Ectodermal cell (in vitro differentiated cells): ENCODE measurements around the gene PGF.

Source experiments
- H3K27ac ChIP-seq: 2 replicates; pipeline ENCODE4 v1.7.0; 2013; ENCODE audit warnings: mild to moderate bottlenecking, low read depth, low read length; ENCODE audit not compliant: insufficient read depth, poor library complexity, severe bottlenecking
- H3K27me3 ChIP-seq: 2 replicates; pipeline ENCODE4 v1.7.0; 2013; ENCODE audit warnings: mild to moderate bottlenecking, low read length; ENCODE audit not compliant: insufficient read depth, control insufficient read depth, poor library complexity, severe bottlenecking
- H3K36me3 ChIP-seq: one replicate; pipeline ENCODE4 v1.7.0; 2013; ENCODE audit warnings: low read length; ENCODE audit not compliant: control insufficient read depth, insufficient read depth
- H3K4me1 ChIP-seq: one replicate; pipeline ENCODE4 v1.7.0; 2013; ENCODE audit warnings: low read length; ENCODE audit not compliant: control insufficient read depth, insufficient read depth
- H3K4me3 ChIP-seq: 2 replicates; pipeline ENCODE4 v1.7.0; 2013; ENCODE audit warnings: low read depth, low read length, control low read depth; ENCODE audit not compliant: insufficient read depth
- H3K9me3 ChIP-seq: 2 replicates; pipeline ENCODE4 v1.7.0; 2013; ENCODE audit warnings: mild to moderate bottlenecking, low read length, moderate library complexity; ENCODE audit not compliant: control insufficient read depth
- WGBS, 2 experiments: methylation state at CpG; one replicate each; pipeline ENCODE4 v1.1.7; 2013; ENCODE audit warnings: missing lambda C conversion rate in 2 of 2; 5-methylcytosine and 5-hydroxymethylcytosine counted together

The PGF gene

GRCh38 chr14:74919421-74920165 is 35.8 kb downstream of the PGF start:
- H3K9me3 ChIP-seq = no peaks in the 10 kb centered on the region
- H3K27ac ChIP-seq = no peak overlapping the region
- H3K4me3 ChIP-seq = no peak overlapping the region
- no peaks in the 10 kb centered on the region for H3K4me1 ChIP-seq
- H3K36me3 ChIP-seq = no peaks in the 10 kb centered on the region
- H3K27me3 ChIP-seq = peaks cover 8% of the 10 kb centered on the region
- WGBS, 2 experiments = 93 to 95% methylated on average over 22 of the region's 22 CpGs

- H3K4me3 ChIP-seq = no peak overlapping the region
- 94% methylated on average over 9 of the region's 9 CpGs for WGBS, 2 experiments
- no peaks in the 10 kb centered on the region for H3K36me3 ChIP-seq
- H3K9me3 ChIP-seq = no peaks in the 10 kb centered on the region
- H3K4me1 ChIP-seq = no peaks in the 10 kb centered on the region
- H3K27me3 ChIP-seq = peaks cover 8% of the 10 kb centered on the region
- no peak overlapping the region for H3K27ac ChIP-seq
These were observed 37.0 kb downstream of the PGF start for GRCh38 chr14:74918380-74918779.

DNA sequence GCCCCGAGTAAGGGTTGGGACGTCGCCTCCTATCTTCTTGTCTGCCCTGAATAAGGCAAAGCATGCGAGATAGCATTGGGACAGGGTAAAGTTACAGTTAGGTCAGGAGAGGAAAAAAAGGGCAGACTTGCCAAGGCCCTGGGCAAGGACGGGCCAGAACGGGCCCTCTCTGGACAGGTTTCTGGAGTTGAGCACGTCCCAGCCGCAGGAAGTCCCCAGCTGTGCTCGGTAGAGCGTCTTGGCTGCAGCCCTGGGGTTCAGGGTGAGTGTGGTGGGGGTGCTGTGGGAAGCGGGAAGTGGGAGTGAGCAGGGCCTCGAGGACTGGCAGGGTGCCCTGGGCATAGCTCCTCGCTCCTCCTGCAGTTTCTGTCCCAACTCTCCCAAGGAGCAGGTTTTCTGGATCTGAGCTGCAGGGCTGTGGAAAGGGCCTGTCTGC is 37.7 kb downstream of the PGF start:
- no peaks in the 10 kb centered on the region for H3K36me3 ChIP-seq
- H3K9me3 ChIP-seq = no peaks in the 10 kb centered on the region
- no peak overlapping the region for H3K4me3 ChIP-seq
- peaks cover 6% of the 10 kb centered on the region for H3K27me3 ChIP-seq
- WGBS, 2 experiments = 84 to 91% methylated on average over 13 of the region's 13 CpGs
- H3K27ac ChIP-seq = no peak overlapping the region
- no peaks in the 10 kb centered on the region for H3K4me1 ChIP-seq

GRCh38 chr14:74917178-74917543 is 38.2 kb downstream of the PGF start:
- H3K4me1 ChIP-seq = no peaks in the 10 kb centered on the region
- no peaks in the 10 kb centered on the region for H3K9me3 ChIP-seq
- H3K27me3 ChIP-seq = peaks cover 1% of the 10 kb centered on the region
- H3K36me3 ChIP-seq = no peaks in the 10 kb centered on the region
- WGBS, 2 experiments = 89 to 92% methylated on average over 5 of the region's 5 CpGs
- H3K27ac ChIP-seq = no peak overlapping the region
- H3K4me3 ChIP-seq = no peak overlapping the region

- Histone ChIP-seq H3K27ac (no peak overlapping the region), H3K36me3 (no peaks in the 10 kb centered on the region), H3K27me3 (no peaks in the 10 kb centered on the region), H3K4me1 (no peaks in the 10 kb centered on the region), H3K4me3 (no peak overlapping the region), H3K9me3 (no peaks in the 10 kb centered on the region)
- 80 to 82% methylated on average over 7 of the region's 7 CpGs for WGBS, 2 experiments
These were observed 39.6 kb downstream of the PGF start for GRCh38 chr14:74915826-74916225.

DNA sequence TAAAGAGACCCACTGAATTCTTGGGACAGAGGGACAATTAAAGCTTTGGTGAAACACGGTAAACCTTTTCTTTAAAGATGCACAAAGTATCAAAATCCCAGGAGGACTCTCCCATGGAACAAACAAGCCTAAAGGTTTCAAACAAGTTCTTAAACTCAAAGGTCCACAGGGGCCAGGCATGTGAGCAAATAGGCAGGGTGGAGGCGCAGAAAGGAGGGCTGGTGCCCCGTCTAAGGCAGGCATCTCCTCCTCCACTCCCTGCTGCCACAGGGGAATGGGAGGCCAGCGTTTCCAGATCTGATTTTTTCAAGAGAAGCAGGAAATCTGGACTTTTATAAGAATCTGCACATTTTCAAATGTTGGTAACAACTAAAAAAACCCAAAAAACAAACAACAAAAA is 40.0 kb downstream of the PGF start:
- Histone ChIP-seq H3K27me3 (no peaks in the 10 kb centered on the region), H3K4me1 (no peaks in the 10 kb centered on the region), H3K4me3 (no peak overlapping the region), H3K9me3 (no peaks in the 10 kb centered on the region), H3K27ac (no peak overlapping the region), H3K36me3 (no peaks in the 10 kb centered on the region)
- WGBS, 2 experiments = 89 to 91% methylated on average over 4 of the region's 4 CpGs

DNA sequence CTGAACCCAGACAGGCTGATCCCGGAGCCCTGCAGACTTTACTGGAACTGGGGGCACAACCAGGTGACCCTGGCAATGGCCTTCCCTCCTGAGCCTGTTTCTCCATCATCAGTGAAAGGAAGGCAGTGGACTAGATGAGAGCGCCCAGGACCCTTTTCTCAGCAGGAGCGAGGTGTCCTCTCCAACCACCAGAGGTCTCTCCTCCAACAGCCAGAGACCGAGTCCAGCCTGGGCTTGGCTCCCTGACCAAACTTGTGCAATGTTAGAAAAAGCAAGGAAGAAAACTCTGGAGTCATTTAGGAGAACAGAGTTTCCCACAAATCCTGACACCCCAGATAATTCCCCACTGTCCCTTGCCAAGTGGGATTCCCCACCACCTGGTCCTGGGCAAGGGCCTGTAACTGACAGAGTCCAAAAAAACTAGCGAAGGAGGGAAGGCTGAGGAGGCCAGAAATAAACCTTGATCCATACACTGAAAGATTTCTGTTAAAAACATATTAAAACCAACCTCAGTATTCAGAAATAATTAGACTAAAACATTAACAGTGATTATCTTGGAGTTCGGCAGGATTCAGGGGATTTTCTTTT is 41.3 kb downstream of the PGF start:
- WGBS, 2 experiments = 72 to 74% methylated on average over 6 of the region's 6 CpGs
- H3K36me3 ChIP-seq = no peaks in the 10 kb centered on the region
- no peaks in the 10 kb centered on the region for H3K9me3 ChIP-seq
- no peak overlapping the region for H3K4me3 ChIP-seq
- no peaks in the 10 kb centered on the region for H3K27me3 ChIP-seq
- H3K4me1 ChIP-seq = no peaks in the 10 kb centered on the region
- no peak overlapping the region for H3K27ac ChIP-seq

DNA sequence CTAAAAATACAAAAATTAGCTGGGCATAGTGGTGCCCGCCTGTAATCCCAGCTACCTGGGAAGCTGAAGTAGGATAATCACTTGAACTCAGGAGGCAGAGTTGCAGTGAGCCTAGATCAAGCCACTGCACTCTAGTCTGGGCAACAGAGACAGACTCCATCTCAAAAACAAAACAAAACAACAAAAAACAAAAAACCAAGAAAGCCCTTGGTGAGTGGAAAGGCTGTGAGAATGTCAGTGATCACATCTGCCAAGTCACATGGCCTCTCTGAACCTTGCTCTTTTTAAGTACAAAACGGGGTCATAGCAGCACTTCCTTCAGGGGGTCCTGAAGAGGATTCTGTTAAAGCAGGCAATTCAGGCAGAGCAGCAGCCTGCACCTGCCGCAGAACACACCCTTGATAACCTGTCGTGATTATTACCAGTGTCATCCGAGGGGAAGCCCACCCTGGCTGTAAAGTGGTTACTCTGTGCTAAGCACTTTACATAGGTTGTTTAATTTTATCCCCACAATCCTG is 41.9 kb downstream of the PGF start:
- no peak overlapping the region for H3K4me3 ChIP-seq
- H3K9me3 ChIP-seq = no peaks in the 10 kb centered on the region
- H3K27me3 ChIP-seq = no peaks in the 10 kb centered on the region
- H3K4me1 ChIP-seq = no peaks in the 10 kb centered on the region
- H3K27ac ChIP-seq = no peak overlapping the region
- WGBS, 2 experiments = 74 to 77% methylated on average over 5 of the region's 5 CpGs
- H3K36me3 ChIP-seq = no peaks in the 10 kb centered on the region

GRCh38 chr14:74912801-74913200 is 42.6 kb downstream of the PGF start:
- Histone ChIP-seq H3K36me3 (no peaks in the 10 kb centered on the region), H3K4me1 (no peaks in the 10 kb centered on the region), H3K4me3 (no peak overlapping the region), H3K27me3 (no peaks in the 10 kb centered on the region), H3K27ac (no peak overlapping the region), H3K9me3 (no peaks in the 10 kb centered on the region)
- WGBS, 2 experiments = 94% methylated on average over 10 of the region's 10 CpGs

DNA sequence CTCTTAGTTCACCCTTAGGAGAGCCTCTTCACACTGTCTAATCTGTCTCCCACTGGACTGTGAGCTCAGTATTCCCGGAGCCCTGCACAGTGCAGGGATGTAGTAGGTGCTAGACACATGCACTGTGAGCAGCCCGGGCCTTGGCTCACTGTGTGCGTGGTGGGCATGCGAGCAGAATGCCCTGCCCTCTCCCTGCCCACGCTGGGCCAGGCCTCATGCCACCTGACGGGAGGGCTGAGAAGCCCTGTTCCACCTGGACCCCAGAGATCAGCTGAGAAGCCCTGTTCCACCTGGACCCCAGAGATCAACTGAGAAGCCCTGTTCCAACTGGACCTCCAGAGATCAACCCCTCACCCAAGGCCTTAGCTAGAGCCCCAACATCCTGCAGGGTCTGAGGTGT is 43.3 kb downstream of the PGF start:
- no peaks in the 10 kb centered on the region for H3K27me3 ChIP-seq
- 92 to 94% methylated on average over 6 of the region's 6 CpGs for WGBS, 2 experiments
- H3K4me1 ChIP-seq = no peaks in the 10 kb centered on the region
- H3K36me3 ChIP-seq = no peaks in the 10 kb centered on the region
- no peaks in the 10 kb centered on the region for H3K9me3 ChIP-seq
- H3K27ac ChIP-seq = no peak overlapping the region
- H3K4me3 ChIP-seq = no peak overlapping the region
